Loucy (cell line): ENCODE results near the gene TRNP1.

Source experiments
- H2AFZ ChIP-seq: fragments of 200-600 bp; sonication (generic); 2 replicates; pipeline ENCODE4 v1.6.0; 2016; ENCODE audit warnings: antibody characterized with exemption, mild to moderate bottlenecking, low read length, moderate library complexity
- H3F3A ChIP-seq: fragments of 200-600 bp; 2 replicates; pipeline ENCODE4 v1.6.0; 2016; ENCODE audit warnings: antibody characterized with exemption, low read depth, mild to moderate bottlenecking
- H3K27me3 ChIP-seq: fragments of 200-600 bp; sonication (generic); 2 replicates; pipeline ENCODE4 v1.6.1; 2014; ENCODE audit warnings: low read length, mild to moderate bottlenecking; ENCODE audit not compliant: insufficient read depth, poor library complexity, severe bottlenecking
- H3K36me3 ChIP-seq: fragments of 200-600 bp; sonication (generic); 2 replicates; pipeline ENCODE4 v1.6.1; 2016; ENCODE audit warnings: low read length; ENCODE audit not compliant: insufficient read depth
- H3K4me1 ChIP-seq: fragments of 200-600 bp; sonication (generic); 2 replicates; pipeline ENCODE4 v1.5.1; 2014; ENCODE audit warnings: low read length, mild to moderate bottlenecking; ENCODE audit not compliant: insufficient read depth, poor library complexity, severe bottlenecking
- H3K4me2 ChIP-seq: fragments of 200-600 bp; sonication (generic); 2 replicates; pipeline ENCODE4 v1.6.0; 2014; ENCODE audit warnings: antibody characterized with exemption, low read length, low read depth, mild to moderate bottlenecking; ENCODE audit not compliant: poor library complexity, severe bottlenecking
- H3K4me3 ChIP-seq: fragments of 200-600 bp; sonication (generic); 2 replicates; pipeline ENCODE4 v1.5.1; 2014; ENCODE audit warnings: low read length, mild to moderate bottlenecking, mixed read lengths; ENCODE audit not compliant: poor library complexity, severe bottlenecking
- H3K79me2 ChIP-seq: fragments of 200-600 bp; sonication (generic); 2 replicates; pipeline ENCODE4 v1.6.1; 2014; ENCODE audit warnings: low read length; ENCODE audit not compliant: insufficient read depth
- H3K9ac ChIP-seq: fragments of 200-600 bp; sonication (generic); 2 replicates; pipeline ENCODE4 v1.6.0; 2014; ENCODE audit warnings: mild to moderate bottlenecking, low read depth, low read length, moderate library complexity; ENCODE audit not compliant: poor library complexity, severe bottlenecking
- H3K9me2 ChIP-seq: fragments of 200-600 bp; sonication (generic); replicated peaks from 2 replicates; pipeline ENCODE4 v1.6.1; 2016; ENCODE audit warnings: low read depth, low read length, mixed read lengths
- H3K9me3 ChIP-seq: fragments of 200-600 bp; sonication (generic); 2 replicates; pipeline ENCODE4 v1.6.1; 2014; ENCODE audit warnings: mild to moderate bottlenecking, antibody characterized with exemption, low read length, low read depth; ENCODE audit not compliant: insufficient read depth
- H4K20me1 ChIP-seq: fragments of 200-600 bp; sonication (generic); 2 replicates; pipeline ENCODE4 v1.6.0; 2014; ENCODE audit warnings: antibody characterized with exemption, low read length, mild to moderate bottlenecking; ENCODE audit not compliant: insufficient read depth, poor library complexity, severe bottlenecking
- CTCF ChIP-seq: fragments of 200-600 bp; sonication (generic); conservative IDR thresholded peaks from 2 replicates; pipeline ENCODE4 v1.5.1; 2014; ENCODE audit warnings: mild to moderate bottlenecking, antibody characterized with exemption, low read length
- EZH2phosphoT487 ChIP-seq: fragments of 200-600 bp; IDR thresholded peaks from 2 replicates; pipeline ENCODE4 v1.6.1; 2018; ENCODE audit warnings: antibody characterized with exemption, mild to moderate bottlenecking, moderate library complexity, borderline replicate concordance

Gene TRNP1

GRCh38 chr1:26953374-26953773 is 40.1 kb upstream of the TRNP1 start:
- no peaks in the 10 kb centered on the region for H3K9me3 ChIP-seq
- H3K4me3 ChIP-seq = no peak overlapping the region
- no peaks in the 10 kb centered on the region for H3K9me2 ChIP-seq
- no peak overlapping the region for H2AFZ ChIP-seq
- H3K4me2 ChIP-seq = no peak overlapping the region
- no peaks in the 10 kb centered on the region for H4K20me1 ChIP-seq
- H3F3A ChIP-seq = no peaks in the 10 kb centered on the region
- no peaks in the 10 kb centered on the region for H3K36me3 ChIP-seq
- H3K27me3 ChIP-seq = no peaks in the 10 kb centered on the region
- no peak for TF ChIP-seq EZH2phosphoT487
- no peak for TF ChIP-seq CTCF
- no peaks in the 10 kb centered on the region for H3K4me1 ChIP-seq
- H3K79me2 ChIP-seq = no peaks in the 10 kb centered on the region
- H3K9ac ChIP-seq = no peak overlapping the region

GRCh38 chr1:26956321-26956720 is 37.2 kb upstream of the TRNP1 start:
- Histone ChIP-seq H3K9me2 (no peaks in the 10 kb centered on the region), H3K4me3 (no peak overlapping the region), H3K27me3 (no peaks in the 10 kb centered on the region), H3K9ac (no peak overlapping the region), H3K79me2 (no peaks in the 10 kb centered on the region), H3K9me3 (no peaks in the 10 kb centered on the region), H3K4me2 (no peak overlapping the region), H4K20me1 (no peaks in the 10 kb centered on the region), H3K4me1 (no peaks in the 10 kb centered on the region), H3F3A (no peaks in the 10 kb centered on the region), H3K36me3 (no peaks in the 10 kb centered on the region), H2AFZ (no peak overlapping the region)
- no peak for TF ChIP-seq EZH2phosphoT487
- no peak for TF ChIP-seq CTCF

- no peaks in the 10 kb centered on the region for H3K4me1 ChIP-seq
- no peak overlapping the region for H3K4me3 ChIP-seq
These were observed 36.2 kb upstream of the TRNP1 start for GRCh38 chr1:26957306-26957705.

More at GRCh38 chr1:26957306-26957705, 36.2 kb upstream of the TRNP1 start:
- no peaks in the 10 kb centered on the region for H3K9me2 ChIP-seq
- H3K27me3 ChIP-seq = no peaks in the 10 kb centered on the region
- no peaks in the 10 kb centered on the region for H3F3A ChIP-seq
- no peak overlapping the region for H3K9ac ChIP-seq
- H3K9me3 ChIP-seq = no peaks in the 10 kb centered on the region
- H4K20me1 ChIP-seq = no peaks in the 10 kb centered on the region
- TF ChIP-seq CTCF (no peak), EZH2phosphoT487 (no peak)
- H3K4me2 ChIP-seq = no peak overlapping the region
- no peak overlapping the region for H2AFZ ChIP-seq
- no peaks in the 10 kb centered on the region for H3K36me3 ChIP-seq
- H3K79me2 ChIP-seq = no peaks in the 10 kb centered on the region
